ENCODE data around the gene ADRA1B.

The ADRA1B gene

DNA sequence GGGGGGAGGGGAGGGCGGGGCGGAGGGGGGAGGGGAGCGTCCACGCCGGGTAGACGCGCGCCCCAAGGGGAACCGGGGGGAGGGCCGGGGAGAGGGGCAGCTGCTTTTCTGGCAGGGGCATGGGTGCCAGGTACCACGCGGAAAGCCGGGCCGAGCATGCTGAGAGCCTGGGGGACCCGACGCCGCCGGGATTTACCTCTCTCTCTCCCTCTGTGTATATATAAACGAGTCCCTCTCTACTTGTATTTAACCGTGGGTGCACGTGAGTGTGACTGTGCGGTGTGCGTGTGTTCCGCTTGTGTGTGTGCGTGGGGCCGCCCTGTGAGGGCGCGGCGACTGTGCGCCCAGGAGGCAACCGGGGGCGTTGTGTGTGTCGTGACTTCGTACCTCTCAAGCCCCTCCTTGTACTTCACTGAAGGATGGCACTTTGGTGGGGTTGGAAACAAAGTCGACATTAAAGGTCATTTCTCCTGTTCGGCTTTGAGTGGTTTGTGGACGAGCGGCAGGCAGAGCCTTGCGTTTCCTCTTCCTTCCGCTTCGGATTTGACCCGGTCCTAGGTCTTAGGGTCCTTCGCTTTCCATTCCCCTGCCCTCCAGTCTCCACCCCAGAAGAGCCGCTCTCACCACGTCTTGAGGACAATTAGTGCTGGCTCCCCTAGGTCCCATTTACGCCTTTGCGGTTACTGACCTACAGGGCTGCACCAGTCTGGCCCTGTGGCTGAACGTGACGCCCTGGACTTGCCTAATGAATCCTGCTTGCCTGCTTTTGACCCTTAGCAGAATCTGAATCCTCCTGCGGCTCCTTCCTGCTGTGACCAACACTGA, 56.5 kb downstream of the ADRA1B start:
- H2BK12ac ChIP-seq (ENCODE audit: low read length in 2 of 2): no peak overlapping the region
- H3K79me1 ChIP-seq (replicated peaks; ENCODE audit: low read length, poor library complexity, severe bottlenecking): no peaks in the 10 kb centered on the region
- H3K9me3 ChIP-seq (ENCODE audit: control insufficient read depth, low read length): no peaks in the 10 kb centered on the region
- H3K18ac ChIP-seq (ENCODE audit: low read depth in 1 of 2, low read length in 2 of 2): peak overlapping the region in 1 of 2 experiments; percentile 44
- H3K4me3 ChIP-seq (ENCODE audit: insufficient read depth in 1 of 2, low read depth in 1 of 2, low read length in 2 of 2): no peak overlapping the region
- WGBS: 67% methylated on average over 38 of the region's 50 CpGs
- H3K36me3 ChIP-seq (ENCODE audit: control insufficient read depth in 1 of 2, insufficient read depth in 2 of 2, low read depth in 1 of 2, low read length in 2 of 2): no peaks in the 10 kb centered on the region
- H3K9ac ChIP-seq (ENCODE audit: low read length): no peak overlapping the region
- no peak overlapping the region for H3K4ac ChIP-seq (ENCODE audit: low read depth in 1 of 2, low read length in 2 of 2)
- DNase-seq: no peak
- H2AFZ ChIP-seq (ENCODE audit: low read depth, low read length): no peak overlapping the region
- peak overlapping the region; percentile 84 for H2BK15ac ChIP-seq (ENCODE audit: low read depth, poor library complexity, severe bottlenecking)
- H3K27me3 ChIP-seq (ENCODE audit: control insufficient read depth in 1 of 2, insufficient read depth in 1 of 2, low read length in 2 of 2): peaks cover 0 to 26% of the 10 kb centered on the region in 2 experiments
- H4K8ac ChIP-seq (ENCODE audit: low read length): peak overlapping the region; percentile 76
- H2AK5ac ChIP-seq (ENCODE audit: low read length, severe bottlenecking): peak overlapping the region; percentile 20
- H2BK120ac ChIP-seq (ENCODE audit: low read depth, low read length): peak overlapping the region; percentile 54
- H4K91ac ChIP-seq (ENCODE audit: low read length): peak overlapping the region; percentile 61
- no peak overlapping the region for H3K23ac ChIP-seq (ENCODE audit: low read length in 2 of 2)
- H3K14ac ChIP-seq (ENCODE audit: low read length in 2 of 2): no peak overlapping the region
- H2BK5ac ChIP-seq (ENCODE audit: low read depth, low read length, poor library complexity, severe bottlenecking): no peak overlapping the region
- no peak overlapping the region for H3K4me2 ChIP-seq (ENCODE audit: low read length, poor library complexity, severe bottlenecking)
- H3K4me1 ChIP-seq (ENCODE audit: control insufficient read depth, insufficient read depth, low read depth, low read length): peaks cover 21% of the 10 kb centered on the region
- no peak overlapping the region for H3K27ac ChIP-seq (ENCODE audit: low read length, poor library complexity, severe bottlenecking)

DNA sequence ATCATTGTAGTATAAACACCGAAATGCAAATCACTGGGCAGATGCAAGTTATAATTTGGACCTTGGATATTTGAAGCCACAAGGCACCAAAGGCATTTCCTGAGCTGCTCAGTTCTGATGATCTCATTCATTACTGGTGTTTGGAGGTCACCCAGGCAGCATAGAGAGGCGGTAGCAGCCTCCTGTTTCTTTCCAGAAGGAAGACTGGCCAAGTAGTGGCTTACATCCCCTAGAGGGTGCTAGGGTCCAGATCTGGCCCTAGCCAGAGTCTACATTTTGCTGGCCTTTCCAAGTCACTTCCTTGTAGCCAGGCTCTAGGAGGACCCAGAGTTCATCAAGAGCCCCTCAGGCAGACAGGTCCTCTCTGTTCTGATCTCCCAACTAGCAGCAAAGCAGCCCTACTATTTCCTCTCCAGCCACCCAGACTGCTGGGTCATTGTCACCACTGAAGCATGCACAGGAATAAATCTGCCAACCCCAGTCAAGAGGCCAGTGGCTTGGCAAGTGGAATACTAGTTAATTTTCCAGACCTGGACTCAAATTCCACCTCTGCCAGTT, 59.3 kb downstream of the ADRA1B start:
- peak; percentile 94 for DNase-seq
- Histone ChIP-seq H2BK15ac (ENCODE audit: low read depth, poor library complexity, severe bottlenecking) (no peak overlapping the region), H4K91ac (ENCODE audit: low read length) (no peak overlapping the region), H3K27ac (ENCODE audit: low read length, poor library complexity, severe bottlenecking) (peak overlapping the region; percentile 66), H3K4me2 (ENCODE audit: low read length, poor library complexity, severe bottlenecking) (no peak overlapping the region), H3K9me3 (ENCODE audit: control insufficient read depth, low read length) (no peaks in the 10 kb centered on the region), H3K9ac (ENCODE audit: low read length) (no peak overlapping the region), H3K4ac (ENCODE audit: low read depth in 1 of 2, low read length in 2 of 2) (no peak overlapping the region), H3K4me3 (ENCODE audit: insufficient read depth in 1 of 2, low read depth in 1 of 2, low read length in 2 of 2) (no peak overlapping the region), H2AK5ac (ENCODE audit: low read length, severe bottlenecking) (no peak overlapping the region), H3K4me1 (ENCODE audit: control insufficient read depth, insufficient read depth, low read depth, low read length) (peaks cover 20% of the 10 kb centered on the region), H3K18ac (ENCODE audit: low read depth in 1 of 2, low read length in 2 of 2) (no peak overlapping the region), H3K79me1 (replicated peaks; ENCODE audit: low read length, poor library complexity, severe bottlenecking) (no peaks in the 10 kb centered on the region), H3K36me3 (ENCODE audit: control insufficient read depth in 1 of 2, insufficient read depth in 2 of 2, low read depth in 1 of 2, low read length in 2 of 2) (no peaks in the 10 kb centered on the region), H3K27me3 (ENCODE audit: control insufficient read depth in 1 of 2, insufficient read depth in 1 of 2, low read length in 2 of 2) (peaks cover 0 to 51% of the 10 kb centered on the region in 2 experiments), H2BK12ac (ENCODE audit: low read length in 2 of 2) (no peak overlapping the region), H3K14ac (ENCODE audit: low read length in 2 of 2) (no peak overlapping the region), H2BK5ac (ENCODE audit: low read depth, low read length, poor library complexity, severe bottlenecking) (no peak overlapping the region), H2AFZ (ENCODE audit: low read depth, low read length) (peak overlapping the region; percentile 82), H3K23ac (ENCODE audit: low read length in 2 of 2) (no peak overlapping the region), H4K8ac (ENCODE audit: low read length) (no peak overlapping the region), H2BK120ac (ENCODE audit: low read depth, low read length) (no peak overlapping the region)
- WGBS: 4% methylated on average over 2 of the region's 2 CpGs

DNA sequence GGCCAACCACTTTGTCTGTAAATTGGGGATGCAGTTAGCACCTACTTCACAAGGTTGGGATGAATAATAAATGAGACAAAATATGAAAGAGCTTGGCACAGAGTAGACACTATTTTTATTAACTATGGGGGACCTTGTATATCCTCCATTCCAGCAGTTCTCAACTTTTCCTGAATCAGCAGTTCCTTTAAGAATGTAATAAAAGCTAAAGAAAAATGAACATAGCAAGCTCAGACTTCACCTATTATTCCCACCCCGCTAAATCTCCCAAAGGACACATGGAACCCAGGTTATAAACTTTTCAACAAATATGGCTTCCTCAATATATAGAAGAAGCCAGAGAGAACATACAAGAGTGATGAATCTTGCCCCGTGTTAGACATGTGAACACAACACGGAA, 60.6 kb downstream of the ADRA1B start:
- Histone ChIP-seq H2BK120ac (ENCODE audit: low read depth, low read length) (no peak overlapping the region), H3K4me1 (ENCODE audit: control insufficient read depth, insufficient read depth, low read depth, low read length) (peaks cover 14% of the 10 kb centered on the region), H3K9ac (ENCODE audit: low read length) (no peak overlapping the region), H3K18ac (ENCODE audit: low read depth in 1 of 2, low read length in 2 of 2) (no peak overlapping the region), H3K14ac (ENCODE audit: low read length in 2 of 2) (no peak overlapping the region), H3K4me3 (ENCODE audit: insufficient read depth in 1 of 2, low read depth in 1 of 2, low read length in 2 of 2) (no peak overlapping the region), H3K9me3 (ENCODE audit: control insufficient read depth, low read length) (no peaks in the 10 kb centered on the region), H3K79me1 (replicated peaks; ENCODE audit: low read length, poor library complexity, severe bottlenecking) (no peaks in the 10 kb centered on the region), H2AK5ac (ENCODE audit: low read length, severe bottlenecking) (peak overlapping the region; percentile 81), H3K27ac (ENCODE audit: low read length, poor library complexity, severe bottlenecking) (no peak overlapping the region), H2BK12ac (ENCODE audit: low read length in 2 of 2) (no peak overlapping the region), H3K23ac (ENCODE audit: low read length in 2 of 2) (no peak overlapping the region), H3K27me3 (ENCODE audit: control insufficient read depth in 1 of 2, insufficient read depth in 1 of 2, low read length in 2 of 2) (peaks cover 0 to 55% of the 10 kb centered on the region in 2 experiments), H2BK15ac (ENCODE audit: low read depth, poor library complexity, severe bottlenecking) (no peak overlapping the region), H4K8ac (ENCODE audit: low read length) (peak overlapping the region; percentile 14), H3K36me3 (ENCODE audit: control insufficient read depth in 1 of 2, insufficient read depth in 2 of 2, low read depth in 1 of 2, low read length in 2 of 2) (no peaks in the 10 kb centered on the region), H3K4ac (ENCODE audit: low read depth in 1 of 2, low read length in 2 of 2) (no peak overlapping the region), H2BK5ac (ENCODE audit: low read depth, low read length, poor library complexity, severe bottlenecking) (no peak overlapping the region), H2AFZ (ENCODE audit: low read depth, low read length) (no peak overlapping the region), H3K4me2 (ENCODE audit: low read length, poor library complexity, severe bottlenecking) (no peak overlapping the region), H4K91ac (ENCODE audit: low read length) (no peak overlapping the region)
- DNase-seq: no peak
- 91% methylated on average over 3 of the region's 3 CpGs for WGBS

DNA sequence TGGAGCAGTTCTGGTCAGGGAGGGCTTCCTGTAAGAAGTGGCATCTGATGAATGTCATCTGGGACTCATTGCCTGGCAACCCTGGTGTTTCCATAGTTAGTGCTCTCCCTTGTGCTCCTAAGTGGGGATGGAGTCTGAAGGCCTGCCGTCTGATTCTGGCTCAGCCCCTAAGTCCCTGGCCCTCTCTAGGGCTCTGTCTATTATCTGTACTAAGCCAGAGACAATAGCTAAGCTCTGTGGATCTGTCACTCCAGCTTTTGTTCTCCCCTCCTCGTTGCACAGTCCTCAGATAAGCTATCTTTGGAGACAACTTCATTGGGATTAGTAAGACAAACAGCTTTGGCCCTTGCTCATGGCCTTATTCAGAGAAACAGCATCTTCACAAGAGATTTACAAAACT, 62.1 kb downstream of the ADRA1B start:
- Histone ChIP-seq H4K91ac (ENCODE audit: low read length) (no peak overlapping the region), H3K4ac (ENCODE audit: low read depth in 1 of 2, low read length in 2 of 2) (no peak overlapping the region), H3K4me1 (ENCODE audit: control insufficient read depth, insufficient read depth, low read depth, low read length) (peaks cover 8% of the 10 kb centered on the region), H3K27ac (ENCODE audit: low read length, poor library complexity, severe bottlenecking) (no peak overlapping the region), H2BK15ac (ENCODE audit: low read depth, poor library complexity, severe bottlenecking) (no peak overlapping the region), H3K23ac (ENCODE audit: low read length in 2 of 2) (no peak overlapping the region), H3K36me3 (ENCODE audit: control insufficient read depth in 1 of 2, insufficient read depth in 2 of 2, low read depth in 1 of 2, low read length in 2 of 2) (no peaks in the 10 kb centered on the region), H3K27me3 (ENCODE audit: control insufficient read depth in 1 of 2, insufficient read depth in 1 of 2, low read length in 2 of 2) (peaks cover 0 to 61% of the 10 kb centered on the region in 2 experiments), H3K14ac (ENCODE audit: low read length in 2 of 2) (no peak overlapping the region), H3K9me3 (ENCODE audit: control insufficient read depth, low read length) (no peaks in the 10 kb centered on the region), H2BK5ac (ENCODE audit: low read depth, low read length, poor library complexity, severe bottlenecking) (no peak overlapping the region), H3K4me2 (ENCODE audit: low read length, poor library complexity, severe bottlenecking) (no peak overlapping the region), H3K79me1 (replicated peaks; ENCODE audit: low read length, poor library complexity, severe bottlenecking) (no peaks in the 10 kb centered on the region), H3K18ac (ENCODE audit: low read depth in 1 of 2, low read length in 2 of 2) (no peak overlapping the region), H3K4me3 (ENCODE audit: insufficient read depth in 1 of 2, low read depth in 1 of 2, low read length in 2 of 2) (no peak overlapping the region), H2BK12ac (ENCODE audit: low read length in 2 of 2) (no peak overlapping the region), H3K9ac (ENCODE audit: low read length) (no peak overlapping the region), H2AFZ (ENCODE audit: low read depth, low read length) (no peak overlapping the region), H2BK120ac (ENCODE audit: low read depth, low read length) (no peak overlapping the region), H2AK5ac (ENCODE audit: low read length, severe bottlenecking) (no peak overlapping the region), H4K8ac (ENCODE audit: low read length) (no peak overlapping the region)
- 71% methylated on average over 2 of the region's 2 CpGs for WGBS
- DNase-seq: no peak

Measured in mesenchymal stem cell (in vitro differentiated cells and primary cell).